H9 (cell line): ENCODE data around the gene LCP1. TPM values are rescaled to one million over a fixed set of nuclear protein-coding genes. Genes with fewer than 3 reads are reported as not detected.

Experiments
- DNase-seq: peaks from one replicate; pipeline ENCODE4 v3.0.0-alpha.2; 2017
- H2AFZ ChIP-seq: one replicate; pipeline ENCODE4 v1.6.1; 2013; ENCODE audit warnings: mild to moderate bottlenecking, low read length, control low read depth, moderate library complexity
- H2AK5ac ChIP-seq: 2 replicates; pipeline ENCODE4 v1.6.1; 2013; ENCODE audit warnings: low read length, control low read depth, mixed read lengths; ENCODE audit not compliant: insufficient read length
- H2BK120ac ChIP-seq: one replicate; pipeline ENCODE4 v1.6.1; 2013; ENCODE audit warnings: low read depth, mild to moderate bottlenecking, low read length, control low read depth, inconsistent platforms; ENCODE audit not compliant: poor library complexity, severe bottlenecking
- H2BK12ac ChIP-seq: 2 replicates; pipeline ENCODE4 v1.6.1; 2013; ENCODE audit warnings: low read length, control low read depth, mixed read lengths, low read depth; ENCODE audit not compliant: insufficient read length
- H2BK15ac ChIP-seq: 2 replicates; pipeline ENCODE4 v1.6.1; 2013; ENCODE audit warnings: low read depth, low read length, control low read depth
- H2BK20ac ChIP-seq: one replicate; pipeline ENCODE4 v1.6.1; 2013; ENCODE audit warnings: low read depth, mild to moderate bottlenecking, low read length, control low read depth, inconsistent platforms; ENCODE audit not compliant: poor library complexity, severe bottlenecking
- H2BK5ac ChIP-seq: 2 replicates; pipeline ENCODE4 v1.6.1; 2013; ENCODE audit warnings: low read length, control low read depth, mixed read lengths; ENCODE audit not compliant: insufficient read length
- H3K14ac ChIP-seq: 2 replicates; pipeline ENCODE4 v1.6.1; 2013; ENCODE audit warnings: low read length, control low read depth; ENCODE audit not compliant: insufficient read depth
- H3K18ac ChIP-seq: 2 replicates; pipeline ENCODE4 v1.6.1; 2013; ENCODE audit warnings: low read depth, mild to moderate bottlenecking, mixed read lengths, low read length, control low read depth; ENCODE audit not compliant: insufficient read length
- H3K23ac ChIP-seq: 2 replicates; pipeline ENCODE4 v1.6.1; 2013; ENCODE audit warnings: low read length, control low read depth, mixed read lengths, low read depth; ENCODE audit not compliant: insufficient read length
- H3K23me2 ChIP-seq: 2 replicates; pipeline ENCODE4 v1.6.1; 2013; ENCODE audit warnings: low read depth, mild to moderate bottlenecking, mixed read lengths, low read length, control low read depth; ENCODE audit not compliant: insufficient read length, poor library complexity, severe bottlenecking
- H3K27ac ChIP-seq: 2 replicates; pipeline ENCODE4 v1.5.1; 2013; ENCODE audit warnings: low read length, control low read depth, mixed read lengths, low read depth; ENCODE audit not compliant: insufficient read length
- H3K27me3 ChIP-seq: 2 replicates; pipeline ENCODE4 v1.6.1; 2013; ENCODE audit warnings: low read length, control low read depth, inconsistent platforms; ENCODE audit not compliant: insufficient read depth
- H3K4ac ChIP-seq: 2 replicates; pipeline ENCODE4 v1.6.1; 2013; ENCODE audit warnings: low read depth, mild to moderate bottlenecking, control low read depth, inconsistent platforms, low read length, moderate library complexity
- H3K4me1 ChIP-seq: 2 replicates; pipeline ENCODE4 v1.6.1; 2013; ENCODE audit warnings: low read length, control low read depth, inconsistent platforms; ENCODE audit not compliant: insufficient read depth
- H3K4me2 ChIP-seq: 2 replicates; pipeline ENCODE4 v1.6.1; 2013; ENCODE audit warnings: low read length, control low read depth, mixed read lengths; ENCODE audit not compliant: insufficient read length, insufficient read depth
- H3K56ac ChIP-seq: 2 replicates; pipeline ENCODE4 v1.6.1; 2013; ENCODE audit warnings: low read depth, mild to moderate bottlenecking, mixed read lengths, low read length, control low read depth; ENCODE audit not compliant: insufficient read length
- H3K79me1 ChIP-seq: 2 replicates; pipeline ENCODE4 v1.6.1; 2013; ENCODE audit warnings: low read depth, mild to moderate bottlenecking, moderate library complexity, low read length, control low read depth, inconsistent platforms; ENCODE audit not compliant: insufficient read depth, poor library complexity, severe bottlenecking
- H3K79me2 ChIP-seq: 2 replicates; pipeline ENCODE4 v1.6.1; 2013; ENCODE audit warnings: low read length, control low read depth, inconsistent platforms; ENCODE audit not compliant: insufficient read depth
- H3K9ac ChIP-seq: 2 replicates; pipeline ENCODE4 v1.6.1; 2013; ENCODE audit warnings: low read length, control low read depth, mixed read lengths; ENCODE audit not compliant: insufficient read length; ENCODE audit errors: extremely low read depth
- H3K9me3 ChIP-seq: one replicate; pipeline ENCODE4 v1.6.1; 2013; ENCODE audit warnings: low read depth, low read length, inconsistent platforms; ENCODE audit not compliant: control insufficient read depth
- H3T11ph ChIP-seq: one replicate; pipeline ENCODE4 v1.6.1; 2013; ENCODE audit warnings: mild to moderate bottlenecking, low read length, control low read depth, inconsistent platforms
- H4K20me1 ChIP-seq: one replicate; pipeline ENCODE4 v1.6.1; 2013; ENCODE audit not compliant: control insufficient read depth, insufficient read length, insufficient read depth
- H4K5ac ChIP-seq: 2 replicates; pipeline ENCODE4 v1.6.1; 2013; ENCODE audit warnings: low read depth, mild to moderate bottlenecking, mixed read lengths, low read length, control low read depth; ENCODE audit not compliant: insufficient read length
- H4K8ac ChIP-seq: replicated peaks from 2 replicates; pipeline ENCODE4 v1.6.1; 2013; ENCODE audit warnings: low read length, control low read depth, mixed read lengths, low read depth; ENCODE audit not compliant: insufficient read length
- H4K91ac ChIP-seq: 2 replicates; pipeline ENCODE4 v1.6.1; 2013; ENCODE audit warnings: low read depth, mild to moderate bottlenecking, moderate library complexity, mixed read lengths, low read length, control low read depth; ENCODE audit not compliant: insufficient read length
- H3K27ac Mint-ChIP-seq, 3 experiments: 2 replicates in 2 of 3; 3 replicates in 1 of 3; pipeline ENCODE4 v1.8.0; 2020 to 2021; ENCODE audit warnings: mixed read lengths in 3 of 3, mild to moderate bottlenecking in 1 of 3, moderate library complexity in 1 of 3
- H3K27me3 Mint-ChIP-seq: 2 replicates; pipeline ENCODE4 v1.8.0; 2021; ENCODE audit warnings: low read depth, mild to moderate bottlenecking, moderate library complexity, mixed read lengths
- H3K36me3 Mint-ChIP-seq, 3 experiments: 2 replicates in 2 of 3; 3 replicates in 1 of 3; pipeline ENCODE4 v1.8.0; 2020 to 2021; ENCODE audit warnings: low read depth in 3 of 3, mixed read lengths in 3 of 3; ENCODE audit not compliant: insufficient read depth in 1 of 3
- H3K4me1 Mint-ChIP-seq, 2 experiments: 2 replicates each; pipeline ENCODE4 v1.8.0; 2020; ENCODE audit warnings: mixed read lengths in 2 of 2
- H3K4me3 Mint-ChIP-seq, 2 experiments: 2 replicates in 1 of 2; 3 replicates in 1 of 2; pipeline ENCODE4 v1.8.0; 2020 to 2021; ENCODE audit warnings: mild to moderate bottlenecking in 2 of 2, mixed read lengths in 2 of 2, moderate library complexity in 1 of 2
- H3K9me3 Mint-ChIP-seq, 2 experiments: 2 replicates in 1 of 2; 3 replicates in 1 of 2; pipeline ENCODE4 v1.8.0; 2020; ENCODE audit warnings: mild to moderate bottlenecking in 2 of 2, mixed read lengths in 2 of 2, moderate library complexity in 1 of 2
- CTCF ChIP-seq: fragments of 200-600 bp; sonication (generic); conservative IDR thresholded peaks from 3 replicates; pipeline ENCODE4 v1.8.0; 2021; ENCODE audit warnings: antibody characterized with exemption, mild to moderate bottlenecking
- WGBS: extraction: QIAGEN DNeasy Blood & Tissue Kit; methylation state at CpG from one replicate; pipeline ENCODE4 v1.1.7; 2013; ENCODE audit warnings: missing lambda C conversion rate, low lambda C conversion rate, mixed read lengths; ENCODE audit not compliant: insufficient read length; ENCODE audit errors: extremely low coverage; 5-methylcytosine and 5-hydroxymethylcytosine counted together
- total RNA-seq: library from RNA; stranded (reverse); gene quantifications from 2 replicates; pipeline ENCODE4 v1.2.1, GENCODE V29; 2021

LCP1 gene
- total RNA-seq, 1 experiment from 2014 or later = 0.81 TPM

GRCh38 chr13:46119883-46120614 is 61.9 kb downstream of the LCP1 start:
- Histone ChIP-seq H4K20me1 (no peaks in the 10 kb centered on the region), H3T11ph (no peak overlapping the region), H2BK12ac (no peak overlapping the region), H2BK120ac (no peak overlapping the region), H2BK5ac (no peak overlapping the region), H3K23me2 (no peaks in the 10 kb centered on the region), H3K14ac (no peak overlapping the region), H4K8ac (no peak overlapping the region), H3K4ac (no peak overlapping the region), H3K4me2 (no peak overlapping the region), H3K4me1 (peaks cover 3% of the 10 kb centered on the region; the same call in 1 of the 2 replicates), H3K27me3 (no peaks in the 10 kb centered on the region), H3K56ac (no peak overlapping the region), H3K27ac (no peak overlapping the region), H3K79me1 (no peaks in the 10 kb centered on the region), H2AFZ (no peak overlapping the region), H3K79me2 (no peaks in the 10 kb centered on the region), H2AK5ac (no peak overlapping the region), H3K18ac (no peak overlapping the region), H3K9me3 (no peaks in the 10 kb centered on the region), H3K9ac (no peak overlapping the region), H2BK15ac (no peak overlapping the region), H2BK20ac (no peak overlapping the region), H4K91ac (no peak overlapping the region), H3K23ac (no peak overlapping the region), H4K5ac (no peak overlapping the region)
- H3K27me3 Mint-ChIP-seq = no peaks in the 10 kb centered on the region
- no peaks in the 10 kb centered on the region for H3K9me3 Mint-ChIP-seq
- H3K36me3 Mint-ChIP-seq = no peaks in the 10 kb centered on the region; a peak in 1 of 7 replicates
- no CpG with 5 or more reads among the region's 6 CpGs for WGBS
- no peak for DNase-seq
- no peak for TF ChIP-seq CTCF
- H3K27ac Mint-ChIP-seq = peak overlapping the region in 1 of 3 experiments; percentile 43; a peak in 1 of 7 replicates
- H3K4me1 Mint-ChIP-seq = peaks cover 10 to 11% of the 10 kb centered on the region in 2 experiments
- H3K4me3 Mint-ChIP-seq = 0 out of 5 replicates have a peak overlapping the region, but pooled peaks of 1 of the 2 experiments have one; percentile 26
